RWPE2 (cell line): ENCODE results near the gene GIT1.

Source experiments
- ATAC-seq: fragments of 200-7000 bp; cut with Tn5 transposase; 3 replicates; pipeline ENCODE4 v1.9.1; 2021; ENCODE audit warnings: low read depth
- DNase-seq: peaks from one replicate; pipeline ENCODE4 v3.0.0-alpha.2; 2020; ENCODE audit warnings: low spot score
- H3K27ac ChIP-seq: fragments of 450-650 bp; 2 replicates; pipeline ENCODE4 v1.5.1; 2017; ENCODE audit warnings: mild to moderate bottlenecking; ENCODE audit not compliant: poor library complexity, severe bottlenecking
- H3K27me3 ChIP-seq: fragments of 250-450 bp; sonication (Bioruptor Pico); 2 replicates; pipeline ENCODE4 v1.5.1; 2021; ENCODE audit warnings: mild to moderate bottlenecking, moderate library complexity; ENCODE audit not compliant: insufficient read depth, poor library complexity, severe bottlenecking
- H3K36me3 ChIP-seq: fragments of 250-450 bp; sonication (Bioruptor Pico); 2 replicates; pipeline ENCODE4 v1.5.1; 2020; ENCODE audit warnings: low read depth, mild to moderate bottlenecking, moderate library complexity
- H3K4me1 ChIP-seq: fragments of 250-450 bp; sonication (Bioruptor Pico); 2 replicates; pipeline ENCODE4 v1.5.1; 2021; ENCODE audit warnings: mild to moderate bottlenecking, moderate library complexity; ENCODE audit not compliant: insufficient read depth, poor library complexity, severe bottlenecking
- H3K4me3 ChIP-seq: fragments of 250-450 bp; sonication (Bioruptor Pico); 2 replicates; pipeline ENCODE4 v1.5.1; 2021; ENCODE audit warnings: mild to moderate bottlenecking, moderate library complexity; ENCODE audit not compliant: severe bottlenecking
- H3K9me3 ChIP-seq: fragments of 250-450 bp; sonication (Bioruptor Pico); 2 replicates; pipeline ENCODE4 v1.5.1; 2021; ENCODE audit warnings: mild to moderate bottlenecking, moderate library complexity; ENCODE audit not compliant: severe bottlenecking
- CTCF ChIP-seq: fragments of 450-650 bp; IDR thresholded peaks from one replicate; pipeline ENCODE4 v1.5.1; 2017; ENCODE audit warnings: mild to moderate bottlenecking, moderate library complexity; ENCODE audit not compliant: poor library complexity, severe bottlenecking

The GIT1 gene

GRCh38 chr17:29557739-29558116, 31.7 kb downstream of the GIT1 start:
- H3K4me1 ChIP-seq: no peaks in the 10 kb centered on the region
- ATAC-seq: no peak

GRCh38 chr17:29557085-29557738, 32.2 kb downstream of the GIT1 start:
- no peak for TF ChIP-seq CTCF
- H3K4me1 ChIP-seq: no peaks in the 10 kb centered on the region
- ATAC-seq (peak; percentile 63), DNase-seq (no peak)
- no peaks in the 10 kb centered on the region for H3K36me3 ChIP-seq
- no peaks in the 10 kb centered on the region for H3K9me3 ChIP-seq
- H3K27me3 ChIP-seq: no peaks in the 10 kb centered on the region
- no peak overlapping the region for H3K4me3 ChIP-seq
- H3K27ac ChIP-seq: no peak overlapping the region

More at GRCh38 chr17:29557739-29558116, 31.7 kb downstream of the GIT1 start:
- Histone ChIP-seq H3K27ac (no peak overlapping the region), H3K27me3 (no peaks in the 10 kb centered on the region), H3K4me3 (no peak overlapping the region), H3K9me3 (no peaks in the 10 kb centered on the region), H3K36me3 (no peaks in the 10 kb centered on the region)
- DNase-seq: no peak
- no peak for TF ChIP-seq CTCF

GRCh38 chr17:29555840-29556239, 33.6 kb downstream of the GIT1 start:
- H3K4me1 ChIP-seq: no peaks in the 10 kb centered on the region
- no peak for TF ChIP-seq CTCF
- H3K27me3 ChIP-seq: no peaks in the 10 kb centered on the region
- H3K27ac ChIP-seq: no peak overlapping the region
- no peak for DNase-seq
- H3K36me3 ChIP-seq: no peaks in the 10 kb centered on the region; the same call in 1 of the 2 replicates
- no peak for ATAC-seq
- H3K4me3 ChIP-seq: no peak overlapping the region
- no peaks in the 10 kb centered on the region for H3K9me3 ChIP-seq

DNA sequence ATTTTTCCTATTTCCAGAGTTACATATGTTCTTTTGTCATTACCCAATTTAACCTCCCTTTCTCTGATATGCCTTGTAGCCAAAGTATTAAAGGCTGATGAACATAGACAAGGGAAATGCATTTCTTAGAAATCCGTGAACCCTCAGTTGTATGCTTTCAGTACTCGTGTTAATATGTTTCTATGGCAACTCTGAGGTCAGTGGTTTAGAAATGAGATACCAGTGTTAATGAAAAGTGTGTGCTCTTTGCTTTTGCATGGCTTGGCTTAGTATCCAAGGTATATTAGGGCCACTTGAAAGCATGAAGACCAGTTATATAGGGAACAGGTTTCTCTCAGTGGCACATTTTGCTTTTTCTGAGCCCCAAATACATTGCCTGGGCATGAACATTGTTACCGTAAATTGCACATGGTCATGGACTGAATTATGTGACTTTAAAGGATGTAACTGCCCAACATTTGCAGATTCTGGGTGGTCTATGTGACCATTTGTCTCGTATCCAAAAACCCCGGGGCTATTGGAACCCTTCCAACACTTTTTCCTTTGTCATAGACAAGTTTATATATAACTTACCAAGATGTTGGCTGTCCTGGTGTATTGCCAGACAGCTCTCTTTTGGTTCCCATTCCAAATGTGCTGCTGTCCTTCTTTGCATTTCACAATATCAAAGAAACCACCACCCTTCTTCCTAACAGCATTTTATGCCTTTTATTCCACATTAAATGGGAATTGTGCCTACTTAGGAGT, 40.1 kb downstream of the GIT1 start:
- Histone ChIP-seq H3K27ac (no peak overlapping the region), H3K4me1 (no peaks in the 10 kb centered on the region), H3K9me3 (no peaks in the 10 kb centered on the region), H3K27me3 (no peaks in the 10 kb centered on the region), H3K4me3 (no peak overlapping the region), H3K36me3 (peaks cover 42% of the 10 kb centered on the region)
- no peak for TF ChIP-seq CTCF
- DNase-seq (no peak), ATAC-seq (no peak)

DNA sequence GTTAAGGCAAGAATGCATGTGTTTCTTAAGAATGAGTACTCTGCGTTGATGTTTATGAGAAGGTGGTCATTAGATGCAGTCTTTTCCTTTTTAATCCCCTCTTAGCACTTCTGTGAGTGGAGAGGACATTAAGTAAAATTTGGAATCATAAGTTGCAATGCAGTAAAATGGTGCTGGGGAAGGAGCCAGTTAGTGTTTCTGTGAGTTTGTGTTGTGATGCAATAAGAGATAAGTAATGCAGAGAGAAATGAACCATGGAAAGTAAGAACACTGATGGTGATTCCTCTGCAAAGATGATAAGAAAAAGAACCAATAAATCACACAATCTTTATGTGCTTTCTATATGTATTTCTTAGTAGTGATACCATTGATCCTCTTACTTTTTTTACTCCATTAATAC, 42.6 kb downstream of the GIT1 start:
- no peak for DNase-seq
- no peak overlapping the region for H3K27ac ChIP-seq

More for the DNA sequence above, 42.6 kb downstream of the GIT1 start:
- no peak for TF ChIP-seq CTCF
- Histone ChIP-seq H3K9me3 (no peaks in the 10 kb centered on the region), H3K27me3 (no peaks in the 10 kb centered on the region), H3K4me3 (no peak overlapping the region), H3K4me1 (no peaks in the 10 kb centered on the region), H3K36me3 (peaks cover 66% of the 10 kb centered on the region)
- ATAC-seq: no peak
